Measurements from ENCODE around the gene FBXO24. TPM values are rescaled to one million over a fixed set of nuclear protein-coding genes. Genes with fewer than 3 reads are reported as not detected.

FBXO24 gene
- total and polyA plus RNA-seq, 9 of the 15 experiments (the other 6 are each of a cell fraction or from before 2014, with no cell fraction given): 0.17 to 0.95 (median 0.50) TPM

DNA sequence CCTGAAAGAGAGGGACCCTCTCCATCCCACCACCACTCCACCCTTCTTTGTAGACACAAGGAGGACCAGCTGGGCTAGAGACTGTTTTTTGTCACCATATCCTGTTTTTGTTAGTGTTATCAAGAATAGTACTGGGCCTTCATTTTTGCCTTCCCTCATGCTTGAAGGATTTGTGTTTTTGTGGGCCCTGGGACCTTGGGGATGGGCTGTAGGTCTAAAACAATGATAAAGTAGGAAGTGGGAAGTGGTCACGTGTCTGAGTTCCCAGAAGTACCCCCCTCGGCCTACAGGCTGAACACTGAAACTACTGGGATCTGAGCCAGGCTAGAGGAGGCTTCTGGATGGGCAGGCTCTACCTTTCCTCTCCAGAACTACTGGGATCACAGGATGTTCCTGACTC lies 38.3 kb upstream of the FBXO24 start (continued):
- TF ChIP-seq ZFX (CRISPR knock-in tag; IDR thresholded peaks at IDR 0.05) (peak; percentile 52), NFIX (CRISPR knock-in tag; IDR thresholded peaks at IDR 0.05; ENCODE audit: low read depth) (no peak), PML (IDR thresholded peaks at IDR 0.05; ENCODE audit: low read length) (no peak), FUS (optimal IDR thresholded peaks at IDR 0.05; ENCODE audit: low read depth, low read length) (no peak), CREB1 (IDR thresholded peaks at IDR 0.05) (no peak), CREB1 (CRISPR knock-in tag; IDR thresholded peaks at IDR 0.05) (no peak), NFE2L1 (tag; IDR thresholded peaks at IDR 0.05; ENCODE audit: borderline replicate concordance, low read depth) (no peak), ZC3H4 (CRISPR knock-in tag; IDR thresholded peaks at IDR 0.05; ENCODE audit: borderline replicate concordance) (no peak), NFYB (IDR thresholded peaks at IDR 0.05; ENCODE audit: extremely low read depth, insufficient read length) (no peak), ZNF212 (CRISPR knock-in tag; IDR thresholded peaks at IDR 0.05) (no peak), MAZ (CRISPR knock-in tag; conservative IDR thresholded peaks at IDR 0.05 in 1 of 2, IDR thresholded peaks at IDR 0.05 in 1 of 2) (peak in 1 of 2 experiments; percentile 19; a peak in 1 of 4 replicates), SMAD1 (IDR thresholded peaks at IDR 0.05; ENCODE audit: low read depth, low read length, partially characterized antibody) (no peak), ZNF232 (CRISPR knock-in tag; IDR thresholded peaks at IDR 0.05) (no peak), PHB2 (IDR thresholded peaks at IDR 0.05; ENCODE audit: low read depth) (no peak), HDAC6 (IDR thresholded peaks at IDR 0.05; ENCODE audit: low read depth, low read length) (no peak), POLR2H (tag; IDR thresholded peaks at IDR 0.05; ENCODE audit: low read depth) (no peak), MYNN (IDR thresholded peaks at IDR 0.05) (no peak), MYNN (CRISPR knock-in tag; IDR thresholded peaks at IDR 0.05) (no peak), RCOR1 (IDR thresholded peaks at IDR 0.05; ENCODE audit: borderline replicate concordance in 1 of 2, low read depth in 2 of 2, low read length in 2 of 2) (peak in 1 of 2 experiments; percentile 39; a peak in 1 of 4 replicates), ARID3A (IDR thresholded peaks at IDR 0.05; ENCODE audit: borderline replicate concordance, low read depth, low read length) (no peak)
- TF ChIP-seq, protein P1, sequence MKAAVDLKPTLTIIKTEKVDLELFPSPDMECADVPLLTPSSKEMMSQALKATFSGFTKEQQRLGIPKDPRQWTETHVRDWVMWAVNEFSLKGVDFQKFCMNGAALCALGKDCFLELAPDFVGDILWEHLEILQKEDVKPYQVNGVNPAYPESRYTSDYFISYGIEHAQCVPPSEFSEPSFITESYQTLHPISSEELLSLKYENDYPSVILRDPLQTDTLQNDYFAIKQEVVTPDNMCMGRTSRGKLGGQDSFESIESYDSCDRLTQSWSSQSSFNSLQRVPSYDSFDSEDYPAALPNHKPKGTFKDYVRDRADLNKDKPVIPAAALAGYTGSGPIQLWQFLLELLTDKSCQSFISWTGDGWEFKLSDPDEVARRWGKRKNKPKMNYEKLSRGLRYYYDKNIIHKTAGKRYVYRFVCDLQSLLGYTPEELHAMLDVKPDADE (conservative IDR thresholded peaks at IDR 0.05; ENCODE audit: control insufficient read depth, low read depth, low read length): no peak
- TF ChIP-seq, protein P2, sequence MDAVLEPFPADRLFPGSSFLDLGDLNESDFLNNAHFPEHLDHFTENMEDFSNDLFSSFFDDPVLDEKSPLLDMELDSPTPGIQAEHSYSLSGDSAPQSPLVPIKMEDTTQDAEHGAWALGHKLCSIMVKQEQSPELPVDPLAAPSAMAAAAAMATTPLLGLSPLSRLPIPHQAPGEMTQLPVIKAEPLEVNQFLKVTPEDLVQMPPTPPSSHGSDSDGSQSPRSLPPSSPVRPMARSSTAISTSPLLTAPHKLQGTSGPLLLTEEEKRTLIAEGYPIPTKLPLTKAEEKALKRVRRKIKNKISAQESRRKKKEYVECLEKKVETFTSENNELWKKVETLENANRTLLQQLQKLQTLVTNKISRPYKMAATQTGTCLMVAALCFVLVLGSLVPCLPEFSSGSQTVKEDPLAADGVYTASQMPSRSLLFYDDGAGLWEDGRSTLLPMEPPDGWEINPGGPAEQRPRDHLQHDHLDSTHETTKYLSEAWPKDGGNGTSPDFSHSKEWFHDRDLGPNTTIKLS (IDR thresholded peaks at IDR 0.05; ENCODE audit: borderline replicate concordance, low read depth): no peak
- TF ChIP-seq, protein P3, sequence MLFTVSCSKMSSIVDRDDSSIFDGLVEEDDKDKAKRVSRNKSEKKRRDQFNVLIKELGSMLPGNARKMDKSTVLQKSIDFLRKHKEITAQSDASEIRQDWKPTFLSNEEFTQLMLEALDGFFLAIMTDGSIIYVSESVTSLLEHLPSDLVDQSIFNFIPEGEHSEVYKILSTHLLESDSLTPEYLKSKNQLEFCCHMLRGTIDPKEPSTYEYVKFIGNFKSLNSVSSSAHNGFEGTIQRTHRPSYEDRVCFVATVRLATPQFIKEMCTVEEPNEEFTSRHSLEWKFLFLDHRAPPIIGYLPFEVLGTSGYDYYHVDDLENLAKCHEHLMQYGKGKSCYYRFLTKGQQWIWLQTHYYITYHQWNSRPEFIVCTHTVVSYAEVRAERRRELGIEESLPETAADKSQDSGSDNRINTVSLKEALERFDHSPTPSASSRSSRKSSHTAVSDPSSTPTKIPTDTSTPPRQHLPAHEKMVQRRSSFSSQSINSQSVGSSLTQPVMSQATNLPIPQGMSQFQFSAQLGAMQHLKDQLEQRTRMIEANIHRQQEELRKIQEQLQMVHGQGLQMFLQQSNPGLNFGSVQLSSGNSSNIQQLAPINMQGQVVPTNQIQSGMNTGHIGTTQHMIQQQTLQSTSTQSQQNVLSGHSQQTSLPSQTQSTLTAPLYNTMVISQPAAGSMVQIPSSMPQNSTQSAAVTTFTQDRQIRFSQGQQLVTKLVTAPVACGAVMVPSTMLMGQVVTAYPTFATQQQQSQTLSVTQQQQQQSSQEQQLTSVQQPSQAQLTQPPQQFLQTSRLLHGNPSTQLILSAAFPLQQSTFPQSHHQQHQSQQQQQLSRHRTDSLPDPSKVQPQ (CRISPR knock-in tag; IDR thresholded peaks at IDR 0.05; ENCODE audit: borderline replicate concordance): no peak
